Activated CD4-positive, CD25-positive, alpha-beta regulatory T cell treated with anti-CD3 and anti-CD28 coated beads, Interleukin-2, amount 50 U/mL, for 24 hours (primary cell): Measurements from ENCODE around the gene NCAN.
A peak's percentile ranks its signal among the peaks of the same experiment; 100 is the strongest.
"Not testable (repeated sequence)": the region's sequence is repeated elsewhere in the genome, so short reads cannot be mapped to it uniquely, and the experiment has no call there.

ENCODE experiments used
- ATAC-seq, 2 donors: fragments of 150-1000 bp; cut with Tn5 transposase; one replicate each; pipeline ENCODE4 v1.10.0; 2021; ENCODE audit warnings: mild to moderate bottlenecking in 1 of 2, moderate library complexity in 1 of 2

Gene NCAN

DNA sequence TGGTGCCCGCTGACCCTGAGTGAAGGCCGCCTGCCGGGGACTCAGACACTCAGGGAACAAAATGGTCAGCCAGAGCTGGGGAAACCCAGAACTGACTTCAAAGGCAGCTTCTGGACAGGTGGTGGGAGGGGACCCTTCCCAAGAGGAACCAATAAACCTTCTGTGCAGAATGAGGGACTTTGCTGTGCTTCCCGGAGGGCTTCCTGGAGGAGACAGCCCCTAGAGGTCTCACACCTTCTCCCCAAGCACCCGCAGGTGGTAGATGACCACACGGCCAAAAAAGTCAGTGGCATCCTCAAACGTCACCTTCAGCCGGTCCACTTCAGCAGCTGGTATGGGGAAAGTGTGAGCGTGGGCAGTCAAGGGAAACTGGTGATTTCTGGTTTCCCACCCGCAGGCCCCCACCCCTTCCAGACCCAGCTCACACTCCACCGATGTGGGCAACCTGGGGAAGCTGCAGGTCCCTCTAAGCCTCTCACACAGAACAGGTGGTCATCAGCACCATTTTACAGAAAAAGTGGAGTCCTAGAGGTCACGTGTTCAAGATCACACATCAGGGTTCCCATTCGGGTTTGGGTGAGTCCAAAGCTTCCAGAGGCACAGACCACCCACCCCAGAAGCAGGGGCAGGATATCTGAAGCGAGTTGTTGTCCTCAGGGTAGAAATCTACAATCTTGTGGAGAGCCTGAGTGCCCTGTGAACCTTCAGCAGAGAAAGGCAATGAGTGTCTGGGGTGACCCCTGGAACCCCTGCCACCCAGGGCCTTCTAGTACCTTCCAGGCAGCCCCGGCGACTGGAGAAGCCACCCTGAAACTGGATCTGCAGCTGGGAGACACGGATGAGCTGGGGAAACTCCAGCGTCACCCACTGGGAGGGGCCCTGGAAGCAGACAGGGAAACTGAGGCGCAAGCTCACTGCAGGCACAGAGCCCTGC, 9.8 kb upstream of the NCAN start:
- no peak for ATAC-seq

- ATAC-seq: peak in 1 of 2 donors; percentile 2
These were observed 9.1 kb upstream of the NCAN start for GRCh38 chr19:19202707-19203011.

GRCh38 chr19:19203012-19203856, 8.5 kb upstream of the NCAN start, which contains the start of gene NR2C2AP:
Gene NR2C2AP (minus strand): TSS chr19:19203414. CDS start chr19:19203060, 354 bp downstream.
- peak; percentile 89 to 91 for ATAC-seq

DNA sequence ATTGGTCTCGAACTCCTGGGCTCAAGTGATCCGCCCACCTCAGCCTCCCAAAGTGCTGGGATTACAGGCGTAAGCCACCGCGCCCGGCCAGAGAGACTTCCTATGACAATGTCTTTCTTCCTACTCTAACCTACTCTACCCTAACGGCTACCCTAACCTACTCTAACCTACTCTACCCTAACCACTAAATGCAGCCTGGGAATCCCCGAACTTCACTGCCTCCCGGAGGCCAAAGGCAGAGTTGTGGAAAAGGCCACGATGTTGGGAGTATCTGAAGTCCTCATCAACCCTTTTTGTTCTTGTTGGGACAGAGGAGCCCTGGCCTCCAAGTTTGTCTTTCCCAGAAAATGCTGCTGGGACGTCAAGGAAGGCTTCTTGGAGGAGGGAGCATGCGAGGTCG, 7.6 kb upstream of the NCAN start:
- ATAC-seq: no peak

DNA sequence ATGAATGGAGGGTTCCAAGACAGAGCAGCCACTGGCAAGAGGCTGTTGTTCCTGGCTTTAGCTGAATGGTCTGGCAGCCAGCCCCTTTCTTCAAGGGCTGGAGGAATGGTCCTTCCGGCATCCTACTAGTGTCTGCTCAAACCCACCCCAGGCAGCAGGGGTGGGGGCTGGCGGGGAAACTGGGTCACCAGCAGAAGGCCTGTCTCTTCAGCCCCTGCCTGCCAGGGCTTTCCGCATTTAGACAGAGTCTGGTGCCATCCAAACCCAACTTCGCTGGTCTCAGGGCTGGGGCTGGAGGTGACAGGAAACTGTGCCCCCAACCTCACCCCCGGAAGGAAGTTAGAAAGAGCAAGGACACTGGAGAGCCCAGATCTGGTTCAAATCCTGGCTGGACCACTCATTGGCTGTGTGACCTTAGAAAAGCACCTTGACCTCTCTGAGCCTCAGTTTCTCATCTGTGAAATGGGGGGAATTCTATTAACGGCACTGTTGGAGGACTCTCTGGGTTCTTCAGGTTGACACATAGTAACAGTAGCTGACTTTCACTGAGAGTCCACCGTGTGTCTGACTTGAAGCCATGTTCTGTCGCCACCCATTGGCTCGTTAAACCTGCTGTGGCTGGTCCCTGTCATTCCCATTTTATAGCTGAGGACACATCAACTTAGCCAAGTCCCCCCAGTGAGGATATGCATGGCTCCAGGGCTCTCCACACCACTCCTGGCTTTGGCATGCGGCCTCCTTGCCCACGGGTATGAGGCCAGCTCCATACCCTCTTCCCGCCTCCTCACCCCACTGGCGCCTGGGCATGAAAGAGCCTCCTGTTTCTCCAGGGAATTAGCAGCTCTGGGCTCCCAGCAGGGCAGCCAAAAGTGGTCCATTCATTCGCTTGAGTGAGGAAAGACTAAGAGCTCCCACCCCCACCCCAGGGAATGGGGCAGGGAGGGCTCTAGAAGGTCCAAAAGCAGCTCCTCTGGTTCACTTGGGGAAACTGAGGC, 6.0 kb upstream of the NCAN start:
- ATAC-seq: no peak

GRCh38 chr19:19206938-19207337, 4.8 kb upstream of the NCAN start:
- ATAC-seq: no peak

GRCh38 chr19:19207637-19208572, 3.9 kb upstream of the NCAN start:
- no peak for ATAC-seq

- ATAC-seq: no peak
These were observed 2.4 kb upstream of the NCAN start for GRCh38 chr19:19209372-19209771.

DNA sequence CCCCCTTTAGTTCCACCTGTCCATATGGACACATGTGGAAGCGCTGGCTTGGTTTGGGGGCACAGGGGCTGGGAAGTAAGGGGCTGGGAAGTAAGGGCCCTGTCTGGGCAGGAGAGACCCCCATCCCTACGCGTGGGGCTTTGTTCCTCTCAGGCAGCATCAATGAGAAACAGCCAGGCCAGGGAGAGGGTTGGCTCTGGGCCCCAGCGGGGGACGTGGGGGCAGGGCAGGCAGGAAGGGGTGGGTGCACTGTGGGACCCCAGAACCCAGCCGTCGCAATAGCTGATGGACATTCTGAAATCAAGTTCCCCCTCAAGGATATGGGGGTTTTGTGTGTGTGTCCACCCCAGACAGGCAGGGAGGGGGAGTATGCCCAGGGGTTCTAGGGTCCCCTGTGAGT, 1.2 kb downstream of the NCAN start:
- no peak for ATAC-seq

- ATAC-seq: no peak
These were observed 1.8 kb downstream of the NCAN start for GRCh38 chr19:19213426-19214158.

DNA sequence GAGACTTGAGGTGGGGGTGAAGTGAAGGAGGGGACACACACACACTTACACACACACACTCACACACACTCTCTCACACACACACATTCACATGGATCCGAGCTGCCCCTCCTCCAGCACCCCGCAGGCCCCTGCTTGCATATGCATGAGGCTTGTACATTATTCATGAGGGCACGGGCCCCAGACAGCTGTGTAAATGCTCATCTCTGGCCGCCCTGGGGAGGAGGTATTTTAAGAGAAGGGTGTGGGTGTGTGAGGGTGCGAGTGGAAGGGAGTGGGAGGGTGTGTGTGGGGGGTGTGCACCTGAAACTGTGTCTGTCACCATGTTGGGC, 2.4 kb downstream of the NCAN start:
- ATAC-seq: no peak

- ATAC-seq: no peak
These were observed 3.1 kb downstream of the NCAN start for GRCh38 chr19:19214892-19215291.

- no peak for ATAC-seq
These were observed 4.0 kb downstream of the NCAN start for GRCh38 chr19:19215792-19216191.

DNA sequence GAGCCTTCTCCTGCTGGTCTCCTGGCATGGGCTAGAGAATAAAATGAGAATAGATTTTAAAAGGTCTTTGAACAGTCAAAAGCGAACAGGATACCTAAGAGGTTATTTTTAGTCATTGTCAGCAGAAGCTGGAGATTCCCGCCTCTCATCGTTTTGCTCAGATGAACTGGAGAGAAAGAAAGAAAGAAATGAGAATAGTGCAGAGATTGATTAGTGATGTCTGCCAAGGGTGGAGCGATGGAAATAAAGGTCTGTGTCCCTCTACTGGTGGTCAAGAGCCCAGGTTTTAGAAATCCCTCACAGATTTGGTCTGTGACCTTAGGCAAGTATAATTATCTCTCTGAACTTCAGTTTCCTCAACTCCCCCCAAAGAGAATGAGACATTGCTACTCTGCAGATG, 5.3 kb downstream of the NCAN start:
- ATAC-seq: no peak

GRCh38 chr19:19218911-19219310, 7.2 kb downstream of the NCAN start:
- no peak for ATAC-seq

- not testable (repeated sequence) for ATAC-seq
These were observed 9.2 kb downstream of the NCAN start for GRCh38 chr19:19221000-19221399.

DNA sequence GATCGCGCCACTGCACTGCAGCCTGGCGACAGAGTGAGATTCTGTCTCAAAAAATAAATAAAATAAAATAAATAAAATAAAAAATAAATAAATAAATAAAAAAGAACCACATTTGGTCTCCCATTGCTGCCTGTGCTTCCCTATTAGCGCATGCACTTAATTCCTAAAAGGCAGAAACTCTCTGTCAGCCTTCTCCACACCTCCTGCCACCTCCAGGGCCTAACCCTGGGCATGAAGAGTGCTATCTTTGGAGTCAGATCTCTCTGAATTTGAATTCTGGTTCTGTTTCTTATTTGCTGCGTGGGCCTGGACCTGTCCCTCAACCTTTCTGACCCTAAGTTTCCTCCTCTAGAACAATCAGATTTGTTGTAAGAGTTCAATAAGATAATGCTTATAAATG, 11.3 kb downstream of the NCAN start:
- ATAC-seq: no peak

GRCh38 chr19:19223636-19224035, 11.9 kb downstream of the NCAN start:
- no peak for ATAC-seq

DNA sequence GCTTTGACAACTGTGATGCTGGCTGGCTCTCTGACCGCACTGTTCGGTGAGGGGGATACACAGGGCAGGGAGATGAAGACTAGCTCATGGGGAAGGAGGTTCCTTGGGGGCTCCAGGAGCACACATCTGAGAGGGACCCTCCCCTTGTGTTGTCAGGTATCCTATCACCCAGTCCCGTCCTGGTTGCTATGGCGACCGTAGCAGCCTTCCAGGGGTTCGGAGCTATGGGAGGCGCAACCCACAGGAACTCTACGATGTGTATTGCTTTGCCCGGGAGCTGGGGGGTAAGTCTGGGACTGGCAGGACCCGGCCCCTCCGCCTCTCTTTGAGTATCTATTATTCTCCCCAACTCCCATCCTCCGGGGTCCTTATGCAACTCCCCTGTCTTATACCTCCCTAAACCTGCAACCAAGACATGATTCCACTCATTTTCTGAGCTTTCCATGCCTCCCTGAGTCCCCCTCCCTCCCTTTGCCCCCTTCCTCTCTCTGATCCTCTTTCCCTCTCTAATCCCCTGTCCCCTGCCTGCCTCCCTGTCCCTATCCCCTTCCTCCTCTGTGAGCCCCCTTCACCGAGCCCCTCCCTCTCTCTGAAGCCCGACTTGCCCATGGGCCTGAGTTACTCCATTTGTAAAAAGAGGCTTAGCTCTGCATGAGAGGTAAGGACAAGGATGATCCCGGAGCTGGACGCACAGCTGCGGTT, 12.5 kb downstream of the NCAN start:
- no peak for ATAC-seq

DNA sequence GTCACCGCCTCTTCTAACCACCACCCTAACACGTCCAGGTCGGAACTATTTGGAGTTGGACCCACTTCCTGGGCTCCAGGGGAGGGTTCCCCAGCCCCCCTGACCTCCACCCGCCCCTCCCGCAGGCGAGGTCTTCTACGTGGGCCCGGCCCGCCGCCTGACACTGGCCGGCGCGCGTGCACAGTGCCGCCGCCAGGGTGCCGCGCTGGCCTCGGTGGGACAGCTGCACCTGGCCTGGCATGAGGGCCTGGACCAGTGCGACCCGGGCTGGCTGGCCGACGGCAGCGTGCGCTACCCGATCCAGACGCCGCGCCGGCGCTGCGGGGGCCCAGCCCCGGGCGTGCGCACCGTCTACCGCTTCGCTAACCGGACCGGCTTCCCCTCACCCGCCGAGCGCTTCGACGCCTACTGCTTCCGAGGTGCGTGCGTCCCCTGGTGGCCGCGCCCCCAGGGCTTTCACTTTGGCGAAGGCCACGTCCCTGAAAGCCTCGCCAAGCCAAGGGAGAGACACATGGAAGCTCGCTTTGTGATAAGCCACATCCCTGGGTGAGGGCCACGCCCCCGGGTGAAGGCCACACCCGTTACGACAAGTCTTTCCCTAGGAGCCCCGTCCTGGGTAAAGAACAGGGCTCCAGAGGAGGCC, 13.2 kb downstream of the NCAN start:
- ATAC-seq: peak; percentile 86 to 89
